ENCODE measurements around the gene TBC1D5. TPM values are rescaled to one million over a fixed set of nuclear protein-coding genes. Genes with fewer than 3 reads are reported as not detected.

The TBC1D5 gene
- total RNA-seq, 1 donor from 2014 or later = 75.6 TPM

GRCh38 chr3:17373304-17373703 is 369.1 kb downstream of the TBC1D5 start:
- intact Hi-C loops (cut with DNase I) = no loop called here
- Histone ChIP-seq H3K4me1 (no peaks in the 10 kb centered on the region), H3K36me3 (peaks cover 19% of the 10 kb centered on the region), H3K4me3 (no peak overlapping the region), H3K27me3 (ENCODE audit: low read depth) (no peaks in the 10 kb centered on the region), H3K27ac (no peak overlapping the region), H3K9me3 (no peaks in the 10 kb centered on the region)
- TF ChIP-seq CTCF (IDR thresholded peaks at IDR 0.05) = no peak
- DNase-seq = no peak
- no peak for ATAC-seq

GRCh38 chr3:17372362-17373210 is 369.8 kb downstream of the TBC1D5 start:
- Histone ChIP-seq H3K36me3 (peaks cover 19% of the 10 kb centered on the region), H3K27ac (no peak overlapping the region), H3K27me3 (ENCODE audit: low read depth) (no peaks in the 10 kb centered on the region), H3K9me3 (no peaks in the 10 kb centered on the region), H3K4me3 (no peak overlapping the region), H3K4me1 (no peaks in the 10 kb centered on the region)
- intact Hi-C loops (cut with DNase I) = no loop called here
- no peak for ATAC-seq
- no peak for DNase-seq
- TF ChIP-seq CTCF (IDR thresholded peaks at IDR 0.05) = no peak

- no peak overlapping the region for H3K4me3 ChIP-seq
- no peaks in the 10 kb centered on the region for H3K9me3 ChIP-seq
- no peak for ATAC-seq
- no peaks in the 10 kb centered on the region for H3K27me3 ChIP-seq (ENCODE audit: low read depth)
- intact Hi-C loops (cut with DNase I) = no loop called here
- TF ChIP-seq CTCF (IDR thresholded peaks at IDR 0.05) = no peak
- no peak overlapping the region for H3K27ac ChIP-seq
- H3K36me3 ChIP-seq = peaks cover 23% of the 10 kb centered on the region
- H3K4me1 ChIP-seq = no peaks in the 10 kb centered on the region
- no peak for DNase-seq
Measured at GRCh38 chr3:17369973-17370372, 372.5 kb downstream of the TBC1D5 start.

GRCh38 chr3:17367171-17367570 is 375.3 kb downstream of the TBC1D5 start:
- DNase-seq (no peak), ATAC-seq (no peak)
- intact Hi-C loops (cut with DNase I) = no loop called here
- Histone ChIP-seq H3K4me1 (no peaks in the 10 kb centered on the region), H3K9me3 (no peaks in the 10 kb centered on the region), H3K4me3 (no peak overlapping the region), H3K36me3 (peaks cover 16% of the 10 kb centered on the region), H3K27ac (no peak overlapping the region), H3K27me3 (ENCODE audit: low read depth) (no peaks in the 10 kb centered on the region)
- TF ChIP-seq CTCF (IDR thresholded peaks at IDR 0.05) = no peak

- TF ChIP-seq CTCF (IDR thresholded peaks at IDR 0.05) = no peak
- no peak for ATAC-seq
- Histone ChIP-seq H3K4me3 (no peak overlapping the region), H3K27me3 (ENCODE audit: low read depth) (no peaks in the 10 kb centered on the region), H3K4me1 (no peaks in the 10 kb centered on the region), H3K36me3 (no peaks in the 10 kb centered on the region), H3K9me3 (no peaks in the 10 kb centered on the region), H3K27ac (no peak overlapping the region)
- DNase-seq = no peak
- intact Hi-C loops (cut with DNase I) = no loop called here
Measured at GRCh38 chr3:17360991-17361390, 381.4 kb downstream of the TBC1D5 start.
